ENCODE data around the gene RPS10.

DNA sequence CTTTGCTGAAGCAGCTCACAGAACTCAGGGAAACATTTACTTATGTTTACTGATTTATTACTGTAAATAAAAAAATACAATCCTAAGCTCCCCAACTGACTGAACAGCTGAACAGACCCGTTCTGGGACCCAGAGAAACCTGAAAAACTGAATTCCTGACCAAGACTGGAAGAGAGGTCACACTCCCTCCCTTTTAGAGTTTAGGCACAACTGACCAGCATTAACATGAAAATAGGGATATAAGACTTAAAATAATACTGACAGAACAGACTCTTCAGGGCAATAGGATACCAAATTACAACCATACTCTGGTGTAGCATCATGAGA lies 11.7 kb upstream of the RPS10 start:
- no peak for TF ChIP-seq EP300 (IDR thresholded peaks at IDR 0.05)
- no peak for TF ChIP-seq POLR2A (IDR thresholded peaks at IDR 0.05)
